ENCODE results near the gene TBC1D22A. TPM values are rescaled to one million over a fixed set of nuclear protein-coding genes. Genes with fewer than 3 reads are reported as not detected.

TBC1D22A gene
- total RNA-seq, 4 donors from 2014 or later: 10.8 to 32.2 (median 22.3) TPM

GRCh38 chr22:47060718-47061117, 298.3 kb downstream of the TBC1D22A start:
- TF ChIP-seq CTCF (IDR thresholded peaks at IDR 0.05; ENCODE audit: low read depth): no peak

- TF ChIP-seq CTCF (IDR thresholded peaks at IDR 0.05; ENCODE audit: low read depth): no peak
Observed at GRCh38 chr22:47061226-47061625, 298.8 kb downstream of the TBC1D22A start.

- no peak for TF ChIP-seq CTCF (IDR thresholded peaks at IDR 0.05; ENCODE audit: low read depth)
Observed at GRCh38 chr22:47062126-47062525, 299.7 kb downstream of the TBC1D22A start.

GRCh38 chr22:47063071-47063509, 300.6 kb downstream of the TBC1D22A start:
- no peak for TF ChIP-seq CTCF (IDR thresholded peaks at IDR 0.05; ENCODE audit: low read depth)

- no peak for TF ChIP-seq CTCF (IDR thresholded peaks at IDR 0.05; ENCODE audit: low read depth)
Observed at GRCh38 chr22:47063606-47064005, 301.2 kb downstream of the TBC1D22A start.

GRCh38 chr22:47064016-47064415, 301.6 kb downstream of the TBC1D22A start:
- TF ChIP-seq CTCF (IDR thresholded peaks at IDR 0.05; ENCODE audit: low read depth): no peak

GRCh38 chr22:47064416-47064815, 302.0 kb downstream of the TBC1D22A start:
- TF ChIP-seq CTCF (IDR thresholded peaks at IDR 0.05; ENCODE audit: low read depth): no peak
